Measurements from ENCODE around the gene SETD1A. TPM values are rescaled to one million over a fixed set of nuclear protein-coding genes. Genes with fewer than 3 reads are reported as not detected.

Gene SETD1A
- total RNA-seq, 1 donor from 2014 or later, result 2.4 TPM

DNA sequence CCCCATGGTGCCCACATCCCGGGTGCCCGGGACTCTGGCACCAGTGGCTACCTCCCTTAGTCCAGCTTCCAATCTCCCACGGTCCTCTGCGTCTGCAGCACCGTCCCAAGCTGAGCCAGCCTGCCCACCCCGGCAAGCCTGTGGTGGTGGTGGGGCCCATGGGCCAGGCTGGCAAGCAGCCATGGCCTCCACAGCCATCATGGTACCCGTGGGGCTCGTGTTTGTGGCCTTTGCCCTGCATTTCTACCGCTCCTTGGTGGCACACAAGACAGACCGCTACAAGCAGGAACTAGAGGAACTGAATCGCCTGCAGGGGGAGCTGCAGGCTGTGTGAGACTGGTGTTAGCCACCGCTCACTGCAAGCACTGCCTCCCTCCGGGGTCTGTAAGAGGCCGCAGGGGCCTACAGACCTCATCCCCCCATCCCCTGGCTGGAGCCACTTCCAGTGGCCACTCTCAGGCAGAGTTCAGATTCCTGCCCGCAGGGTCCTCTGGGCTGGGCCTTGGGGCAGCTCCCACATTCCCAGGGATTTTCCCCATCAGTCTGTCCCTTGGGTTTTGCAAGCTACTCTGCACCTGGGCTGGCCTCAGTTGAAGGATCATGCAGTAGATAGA, 3.9 kb upstream of the SETD1A start:
- no peak for DNase-seq (ENCODE audit: low read depth, low spot score)

DNA sequence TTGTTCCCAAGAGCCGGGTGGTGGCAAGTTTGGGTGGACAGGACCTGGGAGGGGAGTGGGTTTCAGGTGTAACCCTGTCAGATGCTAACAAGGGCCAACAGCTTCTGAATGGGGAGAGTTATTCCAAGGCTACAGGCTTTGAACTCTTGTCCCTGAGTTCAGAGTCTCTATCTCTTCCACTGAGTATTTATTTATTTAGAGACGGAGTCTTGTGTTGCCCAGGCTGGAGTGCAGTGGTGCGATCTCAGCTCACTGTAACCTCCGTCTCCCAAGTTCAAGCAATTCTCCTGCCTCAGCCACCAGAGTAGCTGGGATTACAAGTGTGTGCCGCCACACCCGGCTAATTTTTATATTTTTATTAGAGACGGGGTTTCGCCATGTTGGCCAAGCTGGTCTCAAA, 2.6 kb upstream of the SETD1A start:
- DNase-seq (ENCODE audit: low read depth, low spot score), result no peak

DNA sequence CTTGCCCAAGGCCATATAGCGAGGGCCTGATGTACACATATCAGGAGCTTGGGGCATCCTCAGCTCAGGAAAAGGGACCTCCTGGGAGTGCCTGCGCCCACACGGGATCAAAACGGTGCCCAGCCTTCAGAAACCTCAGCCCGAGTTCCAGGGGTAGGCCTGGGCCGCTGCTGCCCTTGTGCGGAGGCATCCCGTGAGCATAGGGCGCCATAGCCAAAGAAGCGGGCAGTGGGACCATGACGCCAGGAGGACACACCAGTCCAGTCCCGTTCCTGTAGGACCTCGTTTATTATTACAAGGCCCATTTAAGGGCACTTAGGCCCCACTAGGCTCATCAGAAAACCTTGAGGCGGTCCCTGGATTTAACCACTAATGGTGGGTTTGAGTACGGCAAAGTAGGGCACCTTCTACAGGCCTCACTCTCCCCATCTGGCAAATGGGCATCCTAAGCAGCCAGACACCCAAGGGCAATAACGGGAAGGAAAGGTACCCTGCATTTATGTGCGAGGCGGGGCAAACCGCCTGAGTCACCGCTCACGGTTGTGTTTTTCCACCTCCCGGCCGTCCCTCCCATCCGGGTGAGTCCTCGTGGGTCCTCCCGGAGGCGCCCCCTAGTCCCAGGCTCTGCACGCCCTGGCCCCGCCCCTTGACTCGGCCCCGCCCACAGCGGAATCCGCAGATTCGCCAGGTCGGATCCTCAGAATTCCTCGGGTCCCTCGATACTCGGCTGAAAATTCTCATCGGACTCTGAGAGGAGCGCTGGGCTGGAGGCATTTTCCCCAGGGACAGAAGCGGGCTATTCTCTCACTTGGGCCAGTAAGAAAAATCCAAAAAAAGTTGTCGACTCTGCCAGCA, 726 bp upstream of the SETD1A start:
- peak; percentile 66 for DNase-seq (ENCODE audit: low read depth, low spot score)

DNA sequence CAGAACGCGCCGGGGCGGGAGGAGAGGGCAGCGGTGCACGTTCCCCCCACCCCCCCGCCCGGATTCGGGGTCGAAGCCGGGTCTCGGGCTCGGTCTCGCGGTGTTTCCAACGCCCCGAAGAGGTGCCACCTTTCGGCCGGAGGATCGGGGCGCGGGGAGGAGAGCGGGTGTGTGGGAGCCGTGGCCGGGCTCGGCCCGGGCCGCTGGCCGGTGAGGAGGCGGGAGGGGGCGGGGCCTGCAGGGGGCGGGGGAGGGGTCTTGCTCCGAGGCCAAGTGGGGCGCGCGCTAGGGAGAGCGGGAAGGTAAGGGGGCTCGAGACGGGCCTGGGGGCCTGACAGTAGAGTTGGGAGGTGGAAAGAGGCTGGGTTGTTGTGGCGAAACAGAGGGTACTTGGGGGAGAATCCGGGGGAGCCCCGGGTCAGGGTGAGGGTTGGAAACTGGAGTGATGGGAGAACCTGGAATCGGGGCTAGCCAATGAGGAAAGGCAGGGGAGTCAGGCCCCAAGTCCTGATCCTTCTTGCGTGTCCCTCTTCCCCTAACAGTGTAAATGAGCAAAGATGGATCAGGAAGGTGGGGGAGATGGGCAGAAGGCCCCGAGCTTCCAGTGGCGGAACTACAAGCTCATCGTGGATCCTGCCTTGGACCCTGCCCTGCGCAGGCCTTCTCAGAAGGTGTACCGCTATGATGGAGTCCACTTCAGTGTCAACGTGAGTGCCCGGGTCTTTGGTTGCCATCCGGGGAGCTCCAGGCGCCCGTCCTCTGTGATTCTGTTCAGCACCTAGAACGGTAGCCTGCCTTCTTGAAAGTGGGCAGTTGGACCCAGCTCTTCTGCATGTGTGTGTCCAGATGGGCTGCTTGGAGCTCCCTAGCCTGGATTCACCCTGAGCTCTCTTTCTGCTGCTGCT, 873 bp downstream of the SETD1A start:
- no peak for DNase-seq (ENCODE audit: low read depth, low spot score)

DNA sequence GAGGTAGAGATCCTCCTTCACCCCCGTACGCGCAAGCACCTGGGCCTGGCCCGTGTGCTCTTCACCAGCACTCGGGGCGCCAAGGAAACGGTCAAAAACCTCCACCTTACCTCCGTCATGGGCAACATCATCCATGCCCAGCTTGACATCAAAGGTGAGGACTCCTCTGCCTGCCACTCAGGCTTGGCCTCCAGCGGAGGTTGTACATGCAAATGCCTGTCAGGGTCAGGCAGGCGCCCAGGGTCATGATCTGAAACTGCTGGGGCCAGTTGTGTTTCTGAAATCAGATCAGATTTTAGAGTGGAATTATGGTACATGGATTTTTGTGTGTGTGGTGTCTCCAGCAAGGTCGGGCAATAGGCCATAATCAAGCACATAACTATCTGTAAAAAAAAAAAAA, 3.8 kb downstream of the SETD1A start:
- DNase-seq (ENCODE audit: low read depth, low spot score), result no peak

DNA sequence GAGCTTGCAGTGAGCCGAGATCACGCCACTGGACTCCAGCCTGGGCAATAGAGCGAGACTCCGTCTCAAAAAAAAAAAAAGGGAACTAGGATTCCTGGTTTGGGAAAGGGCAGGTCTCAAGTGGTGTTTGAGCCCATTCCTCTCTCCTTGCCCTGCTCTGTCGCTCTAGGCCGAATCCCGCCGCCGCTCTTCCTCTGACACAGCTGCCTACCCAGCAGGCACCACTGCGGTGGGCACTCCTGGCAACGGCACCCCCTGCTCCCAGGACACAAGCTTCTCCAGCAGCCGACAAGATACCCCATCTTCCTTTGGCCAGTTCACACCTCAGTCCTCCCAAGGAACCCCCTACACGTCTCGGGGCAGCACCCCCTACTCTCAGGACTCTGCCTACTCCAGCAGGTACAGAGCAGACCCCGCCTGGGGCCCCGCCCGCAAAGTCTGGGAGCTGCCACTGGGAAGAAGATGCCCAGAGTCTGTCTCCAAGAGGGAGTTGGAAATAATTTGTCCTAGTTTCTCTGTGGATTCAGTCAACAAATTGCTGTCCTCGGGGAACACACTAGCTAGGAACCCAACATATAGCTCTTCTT, 6.5 kb downstream of the SETD1A start:
- DNase-seq (ENCODE audit: low read depth, low spot score), result no peak

DNA sequence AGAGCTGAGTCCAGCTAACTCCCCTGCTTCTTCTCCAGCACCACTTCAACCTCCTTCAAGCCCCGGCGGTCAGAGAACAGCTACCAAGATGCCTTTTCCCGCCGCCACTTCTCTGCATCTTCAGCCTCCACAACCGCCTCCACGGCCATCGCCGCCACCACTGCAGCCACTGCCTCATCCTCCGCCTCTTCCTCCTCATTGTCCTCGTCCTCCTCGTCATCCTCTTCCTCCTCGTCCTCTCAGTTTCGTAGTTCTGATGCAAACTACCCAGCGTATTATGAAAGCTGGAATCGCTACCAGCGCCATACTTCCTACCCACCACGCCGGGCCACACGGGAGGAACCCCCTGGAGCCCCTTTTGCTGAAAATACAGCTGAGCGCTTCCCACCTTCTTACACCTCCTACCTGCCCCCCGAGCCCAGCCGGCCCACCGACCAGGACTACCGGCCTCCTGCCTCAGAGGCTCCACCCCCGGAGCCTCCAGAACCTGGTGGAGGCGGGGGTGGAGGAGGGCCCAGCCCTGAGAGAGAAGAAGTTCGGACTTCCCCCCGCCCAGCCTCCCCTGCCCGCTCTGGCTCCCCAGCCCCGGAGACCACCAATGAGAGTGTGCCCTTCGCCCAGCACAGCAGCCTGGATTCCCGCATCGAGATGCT, 7.1 kb downstream of the SETD1A start:
- DNase-seq (ENCODE audit: low read depth, low spot score), result no peak

DNA sequence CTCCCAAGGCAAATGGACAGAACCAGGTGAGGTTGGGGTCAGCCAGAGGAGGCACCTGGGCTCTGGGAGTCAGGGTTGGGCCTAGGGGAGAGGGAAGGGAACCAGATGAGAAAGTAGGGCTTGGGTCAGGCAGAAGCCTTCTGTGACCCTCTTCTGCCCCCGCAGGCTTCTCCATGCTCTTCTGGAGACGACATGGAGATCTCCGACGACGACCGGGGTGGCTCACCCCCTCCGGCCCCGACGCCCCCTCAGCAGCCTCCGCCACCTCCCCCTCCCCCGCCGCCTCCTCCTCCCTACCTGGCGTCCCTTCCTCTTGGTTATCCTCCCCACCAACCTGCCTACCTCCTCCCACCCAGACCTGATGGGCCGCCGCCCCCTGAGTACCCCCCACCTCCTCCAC, 7.9 kb downstream of the SETD1A start:
- DNase-seq (ENCODE audit: low read depth, low spot score), result no peak

DNA sequence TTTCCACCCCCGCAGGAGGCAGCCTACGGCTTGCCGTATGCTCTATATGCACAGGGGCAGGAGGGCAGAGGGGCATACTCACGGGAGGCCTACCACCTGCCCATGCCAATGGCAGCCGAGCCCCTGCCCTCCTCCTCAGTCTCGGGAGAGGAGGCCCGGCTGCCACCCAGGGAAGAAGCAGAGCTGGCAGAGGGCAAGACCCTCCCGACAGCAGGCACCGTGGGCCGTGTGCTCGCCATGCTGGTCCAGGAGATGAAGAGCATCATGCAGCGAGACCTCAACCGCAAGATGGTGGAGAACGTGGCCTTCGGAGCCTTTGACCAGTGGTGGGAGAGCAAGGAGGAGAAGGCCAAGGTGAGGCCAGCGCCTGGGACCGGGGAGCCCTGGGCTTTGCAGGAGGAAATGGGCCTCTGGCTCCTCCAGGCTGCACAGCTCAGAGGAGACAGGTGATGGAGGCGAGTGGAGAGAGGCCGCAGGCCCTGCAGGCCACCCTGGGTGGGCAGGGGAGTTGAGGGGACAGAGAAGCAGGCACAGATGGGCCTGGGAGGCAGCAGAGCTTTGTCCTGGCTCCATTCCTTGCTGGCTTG, 8.6 kb downstream of the SETD1A start:
- no peak for DNase-seq (ENCODE audit: low read depth, low spot score)

DNA sequence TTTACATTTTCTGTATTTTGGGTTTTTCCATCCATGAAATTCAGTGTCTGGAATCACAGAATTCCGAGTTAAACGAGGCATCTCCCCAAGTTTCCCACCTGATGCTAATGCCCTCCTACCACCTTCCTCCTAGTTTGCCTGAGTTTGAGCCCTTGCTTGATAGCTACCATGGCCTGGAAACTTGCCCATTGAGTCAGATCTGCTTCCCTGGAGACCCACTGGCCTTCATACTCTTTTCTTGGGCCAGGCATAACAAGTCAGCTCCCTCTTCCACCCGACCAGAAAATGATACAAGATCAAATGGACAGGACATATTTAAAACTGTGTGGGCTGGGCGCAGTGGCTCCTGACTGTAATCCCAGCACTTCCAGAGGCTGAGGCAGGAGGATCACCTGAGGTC, 10.2 kb downstream of the SETD1A start:
- DNase-seq (ENCODE audit: low read depth, low spot score), result no peak

DNA sequence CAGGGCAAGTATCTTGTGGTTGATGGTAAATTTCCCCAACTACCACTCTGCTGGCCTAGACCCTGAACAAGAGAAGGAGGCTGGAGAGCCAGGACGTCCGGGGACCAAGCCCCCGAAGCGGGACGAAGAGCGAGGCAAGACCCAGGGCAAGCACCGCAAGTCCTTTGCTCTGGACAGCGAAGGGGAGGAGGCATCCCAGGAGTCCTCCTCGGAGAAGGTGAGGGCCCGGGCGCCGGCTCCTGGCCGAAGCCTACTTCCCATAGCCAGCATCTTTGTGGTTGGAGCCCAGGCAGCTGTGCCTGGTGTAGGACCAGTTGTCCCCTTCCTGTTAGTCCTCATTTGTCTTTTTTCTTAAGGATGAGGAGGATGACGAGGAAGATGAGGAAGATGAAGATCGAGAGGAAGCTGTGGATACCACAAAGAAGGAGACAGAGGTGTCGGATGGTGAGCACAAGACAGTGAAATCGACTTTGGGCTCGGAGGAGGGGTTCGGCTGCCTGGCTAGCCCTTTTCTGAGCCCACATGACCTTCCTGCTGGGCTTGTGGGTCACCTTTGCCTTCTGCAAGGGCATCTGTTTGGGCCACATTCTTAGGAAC, 11.8 kb downstream of the SETD1A start:
- DNase-seq (ENCODE audit: low read depth, low spot score), result no peak

DNA sequence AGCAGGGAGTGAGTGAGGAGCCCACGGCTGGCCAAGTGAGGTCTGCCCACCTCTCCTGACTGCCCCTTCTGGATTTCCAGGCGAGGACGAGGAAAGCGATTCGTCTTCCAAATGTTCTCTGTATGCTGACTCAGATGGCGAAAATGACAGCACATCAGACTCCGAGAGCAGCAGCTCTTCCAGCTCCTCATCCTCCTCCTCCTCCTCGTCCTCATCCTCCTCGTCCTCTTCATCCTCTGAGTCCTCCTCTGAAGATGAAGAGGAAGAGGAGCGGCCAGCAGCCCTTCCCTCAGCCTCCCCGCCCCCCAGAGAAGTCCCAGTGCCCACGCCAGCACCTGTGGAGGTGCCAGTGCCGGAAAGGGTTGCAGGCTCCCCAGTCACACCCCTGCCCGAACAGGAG, 13.7 kb downstream of the SETD1A start:
- no peak for DNase-seq (ENCODE audit: low read depth, low spot score)

DNA sequence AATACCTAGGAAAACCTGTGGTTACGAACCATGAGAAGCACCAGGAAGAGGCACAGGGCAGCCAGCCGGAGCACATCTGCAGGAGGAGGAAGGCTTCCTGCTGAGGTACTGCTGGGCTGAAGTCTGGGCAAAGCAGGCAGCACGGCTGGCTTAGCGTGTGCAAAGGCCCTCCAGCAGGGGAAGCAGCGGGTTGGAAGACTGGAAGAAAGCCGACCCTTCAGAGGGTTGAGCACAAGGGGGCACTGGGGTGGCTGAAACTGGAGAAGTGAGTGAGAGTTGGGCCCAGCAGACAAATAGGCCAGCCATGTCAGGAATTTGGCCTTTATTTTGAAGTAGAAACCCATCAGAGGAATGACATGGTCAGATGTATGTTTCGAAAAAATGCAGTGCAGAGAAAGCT, 15.3 kb downstream of the SETD1A start:
- no peak for DNase-seq (ENCODE audit: low read depth, low spot score)

DNA sequence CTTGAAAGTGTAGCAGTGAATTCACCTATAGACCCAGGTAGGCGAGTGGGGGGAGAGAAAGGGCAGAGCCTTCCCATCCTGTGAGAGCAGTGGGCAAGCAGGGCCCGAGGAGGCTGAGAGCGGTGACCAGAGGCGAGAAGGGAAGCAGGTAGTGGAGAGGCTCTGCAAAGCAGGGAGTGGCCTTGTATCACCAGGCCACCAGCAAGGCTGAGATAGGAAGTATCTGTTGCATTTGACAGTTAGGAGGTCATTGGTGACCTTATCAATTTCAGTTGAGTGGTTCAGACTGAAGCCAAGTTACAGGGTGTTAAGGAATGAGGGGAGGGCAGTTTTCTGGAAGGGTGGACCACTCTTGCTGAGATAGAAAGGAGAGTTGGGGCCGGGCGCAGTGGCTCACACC, 16.8 kb downstream of the SETD1A start:
- DNase-seq (ENCODE audit: low read depth, low spot score), result no peak

DNA sequence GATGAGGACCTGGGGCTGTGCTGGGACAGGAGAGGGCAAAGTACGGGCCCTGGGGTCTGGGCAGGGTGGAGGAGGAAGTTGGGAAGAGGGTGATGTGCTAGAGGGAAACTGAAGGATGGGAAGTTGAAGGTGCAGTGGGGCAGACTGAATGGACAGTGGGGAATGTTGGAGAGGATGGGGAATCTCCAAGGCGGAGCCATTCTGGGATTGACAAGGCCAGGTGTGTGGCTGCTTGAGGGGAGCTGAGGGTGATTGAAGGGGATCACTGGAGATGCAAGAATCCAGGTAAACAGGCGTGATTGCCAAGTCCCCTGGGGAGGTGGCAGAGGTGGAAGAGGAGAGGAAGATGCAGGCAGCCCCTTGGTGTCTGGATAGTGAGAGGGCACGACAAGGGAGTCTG, 18.9 kb downstream of the SETD1A start:
- DNase-seq (ENCODE audit: low read depth, low spot score), result no peak

DNA sequence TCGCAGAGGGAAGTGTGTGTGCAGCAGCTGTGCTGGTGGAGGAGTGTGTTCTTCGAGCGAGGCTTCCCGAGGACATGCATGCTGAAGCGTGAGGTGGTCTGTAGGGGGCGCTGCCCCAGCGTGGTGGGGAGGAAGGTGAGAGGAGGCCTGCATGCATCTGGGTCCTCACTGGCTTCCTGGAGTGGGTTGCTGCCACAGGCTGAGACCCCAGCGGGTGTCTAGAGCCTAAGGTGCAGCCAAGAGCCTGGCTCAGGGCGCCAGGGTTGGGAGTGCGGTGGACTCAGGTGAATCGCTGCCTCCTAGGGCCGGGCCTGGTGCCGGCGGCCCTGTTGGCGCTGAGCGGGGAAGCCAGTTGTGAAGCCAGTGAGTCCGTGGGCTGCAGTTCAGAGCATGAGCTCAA, 19.9 kb downstream of the SETD1A start:
- DNase-seq (ENCODE audit: low read depth, low spot score), result no peak

DNA sequence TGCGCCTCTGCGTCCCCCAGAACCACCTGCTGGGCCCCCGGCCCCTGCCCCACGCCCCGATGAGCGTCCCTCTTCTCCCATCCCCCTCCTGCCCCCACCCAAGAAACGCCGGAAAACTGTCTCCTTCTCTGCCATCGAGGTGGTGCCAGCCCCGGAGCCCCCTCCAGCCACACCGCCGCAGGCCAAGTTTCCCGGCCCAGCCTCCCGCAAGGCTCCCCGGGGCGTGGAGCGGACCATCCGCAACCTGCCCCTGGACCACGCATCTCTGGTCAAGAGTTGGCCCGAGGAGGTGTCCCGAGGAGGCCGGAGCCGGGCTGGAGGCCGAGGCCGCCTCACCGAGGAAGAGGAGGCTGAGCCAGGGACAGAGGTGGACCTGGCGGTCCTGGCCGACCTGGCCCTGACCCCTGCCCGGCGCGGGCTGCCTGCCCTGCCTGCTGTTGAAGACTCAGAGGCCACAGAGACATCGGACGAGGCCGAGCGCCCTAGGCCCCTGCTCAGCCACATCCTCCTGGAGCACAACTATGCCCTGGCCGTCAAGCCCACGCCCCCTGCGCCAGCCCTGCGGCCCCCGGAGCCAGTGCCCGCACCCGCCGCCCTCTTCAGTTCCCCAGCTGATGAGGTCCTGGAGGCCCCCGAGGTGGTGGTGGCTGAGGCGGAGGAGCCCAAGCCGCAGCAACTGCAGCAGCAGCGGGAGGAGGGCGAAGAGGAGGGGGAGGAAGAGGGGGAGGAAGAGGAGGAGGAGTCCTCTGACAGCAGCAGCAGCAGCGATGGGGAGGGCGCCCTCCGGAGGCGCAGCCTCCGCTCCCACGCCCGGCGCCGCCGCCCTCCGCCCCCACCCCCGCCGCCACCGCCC, 21.8 kb downstream of the SETD1A start:
- DNase-seq (ENCODE audit: low read depth, low spot score), result no peak

DNA sequence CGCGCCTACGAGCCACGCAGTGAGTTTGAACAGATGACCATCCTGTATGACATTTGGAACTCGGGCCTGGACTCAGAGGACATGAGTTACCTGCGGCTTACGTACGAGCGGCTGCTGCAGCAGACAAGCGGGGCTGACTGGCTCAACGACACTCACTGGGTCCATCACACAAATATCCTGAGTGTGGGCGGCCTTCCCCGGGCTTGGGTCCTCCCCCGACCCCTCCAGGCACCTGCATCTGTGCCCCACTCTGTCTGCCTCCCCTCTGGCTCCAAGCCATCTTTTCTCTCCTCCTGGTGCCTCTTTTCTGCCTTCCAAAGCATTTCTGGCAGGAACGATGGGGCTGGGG, 22.4 kb downstream of the SETD1A start:
- DNase-seq (ENCODE audit: low read depth, low spot score), result no peak

DNA sequence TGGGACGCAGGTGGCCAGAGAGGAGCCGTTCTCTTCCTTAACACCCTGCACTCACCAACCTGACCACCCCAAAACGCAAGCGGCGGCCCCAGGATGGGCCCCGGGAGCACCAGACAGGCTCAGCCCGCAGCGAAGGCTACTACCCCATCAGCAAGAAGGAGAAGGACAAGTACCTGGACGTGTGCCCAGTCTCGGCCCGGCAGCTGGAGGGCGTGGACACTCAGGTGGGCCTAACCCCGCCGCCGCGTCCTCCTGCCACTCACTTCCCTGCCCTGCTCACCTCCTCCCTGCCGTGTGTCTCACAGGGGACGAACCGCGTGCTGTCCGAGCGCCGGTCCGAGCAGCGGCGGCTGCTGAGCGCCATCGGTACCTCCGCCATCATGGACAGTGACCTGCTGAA, 22.9 kb downstream of the SETD1A start:
- DNase-seq (ENCODE audit: low read depth, low spot score), result no peak

DNA sequence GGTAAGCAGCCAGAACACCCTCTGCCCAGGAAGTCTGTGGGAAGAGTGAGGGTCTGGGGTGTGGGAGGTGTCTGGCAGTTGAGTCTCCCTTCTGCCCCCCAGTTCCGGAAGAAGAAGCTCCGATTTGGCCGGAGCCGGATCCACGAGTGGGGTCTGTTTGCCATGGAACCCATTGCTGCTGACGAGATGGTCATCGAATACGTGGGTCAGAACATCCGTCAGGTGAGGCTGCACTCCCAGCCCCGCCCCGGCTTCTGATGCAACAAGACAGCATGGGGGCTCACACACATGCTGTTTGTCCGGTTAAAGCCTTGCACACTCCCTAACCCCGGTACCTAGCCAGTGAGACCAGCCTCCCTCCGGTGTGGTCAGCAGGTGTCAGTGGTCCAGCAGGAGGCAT, 23.4 kb downstream of the SETD1A start:
- DNase-seq (ENCODE audit: low read depth, low spot score), result no peak

Measured in pulmonary artery endothelial cell (primary cell).